GM19193 (cell line): ENCODE measurements around the gene RASA1.

Experiments
- POLR2A ChIP-seq: IDR thresholded peaks from 4 replicates; pipeline ENCODE4 v1.6.1; 2011; ENCODE audit not compliant: insufficient read depth, insufficient read length; ENCODE audit errors: extremely low read depth

RASA1 gene

DNA sequence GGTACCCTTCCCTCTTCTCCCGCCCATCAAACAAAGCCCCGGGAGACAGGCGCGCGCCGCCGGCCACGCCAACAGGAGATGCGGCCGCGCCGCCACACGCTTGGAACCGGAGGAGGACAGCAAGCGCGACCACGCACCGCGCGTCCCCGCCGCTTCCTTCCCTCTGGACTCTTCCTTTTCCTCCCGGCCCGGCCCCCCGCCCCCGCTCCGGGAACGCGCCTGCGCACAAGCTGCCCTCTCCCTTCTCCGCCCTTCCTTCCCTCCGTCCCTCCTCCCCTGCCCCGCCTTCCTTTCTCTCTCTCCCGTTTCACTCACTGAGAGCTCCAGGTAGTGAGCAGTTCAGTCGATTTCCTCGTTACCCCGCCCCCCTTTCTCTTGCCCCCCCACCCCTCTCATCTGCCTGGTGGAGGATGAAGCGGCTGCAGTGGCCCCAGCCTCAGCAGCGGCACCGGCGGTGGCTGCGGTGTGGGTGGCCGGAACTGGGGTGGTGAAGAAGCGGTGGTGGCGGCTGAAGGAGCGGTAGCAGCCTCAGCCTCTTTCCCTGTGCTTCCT, at the start of gene RASA1:
TSS of gene RASA1 (plus strand) at position 310 of the 552 bp plus-strand sequence. CDS start 569 bp downstream, outside the sequence.
- TF ChIP-seq POLR2A = peak; percentile 84

DNA sequence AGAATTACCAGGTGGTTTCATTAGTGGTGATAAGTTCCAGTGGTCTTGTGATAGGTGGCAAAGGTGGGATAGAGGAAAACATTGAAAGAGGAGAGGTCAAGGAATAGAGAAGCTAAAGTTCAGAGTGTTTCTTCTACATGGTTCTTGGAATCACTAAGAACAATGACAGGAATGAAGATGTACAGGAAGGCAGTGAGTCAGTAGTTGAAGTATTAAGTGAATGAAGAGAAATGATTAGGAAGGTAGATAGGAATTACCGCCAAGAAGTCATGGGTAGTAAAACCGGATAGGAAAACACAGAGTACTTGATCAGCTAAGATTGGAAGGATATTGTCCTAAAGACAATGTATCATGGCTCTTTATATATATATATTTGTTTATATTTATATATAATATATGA, 37.9 kb upstream of the RASA1 start:
- no peak for TF ChIP-seq POLR2A

DNA sequence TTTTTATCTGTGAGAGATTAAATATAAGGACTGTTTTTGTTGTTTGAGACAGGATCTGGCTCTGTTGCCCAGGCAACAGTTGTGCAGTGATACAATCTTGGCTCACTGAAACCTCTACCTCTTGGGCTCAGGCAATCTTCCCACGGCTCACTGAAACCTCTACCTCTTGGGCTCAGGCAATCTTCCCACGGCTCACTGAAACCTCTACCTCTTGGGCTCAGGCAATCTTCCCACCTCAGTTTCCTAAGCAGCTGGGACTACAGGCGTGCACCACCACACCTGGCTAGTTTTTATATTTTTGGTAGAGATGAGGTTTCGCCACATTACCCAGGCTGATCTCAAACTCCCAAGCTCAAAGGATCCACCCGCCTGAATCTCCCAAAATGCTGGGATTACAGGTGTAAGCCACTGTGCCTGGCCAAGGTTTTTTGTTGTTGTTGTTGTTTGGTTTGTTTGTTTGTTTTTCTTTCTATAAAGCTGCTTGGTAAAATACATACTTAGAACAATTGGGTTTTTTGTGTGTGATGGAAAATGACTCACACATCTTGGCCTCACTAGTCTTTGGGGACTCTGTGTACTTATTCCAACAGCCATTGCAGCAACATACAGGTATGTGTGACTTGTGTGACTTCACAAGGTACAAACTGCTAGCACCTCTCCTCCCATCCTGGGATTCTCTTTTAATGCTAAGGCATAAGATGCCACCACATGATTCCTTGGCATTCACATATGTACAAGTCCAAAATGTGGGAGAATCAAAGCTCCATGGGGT, 36.5 kb upstream of the RASA1 start:
- no peak for TF ChIP-seq POLR2A

DNA sequence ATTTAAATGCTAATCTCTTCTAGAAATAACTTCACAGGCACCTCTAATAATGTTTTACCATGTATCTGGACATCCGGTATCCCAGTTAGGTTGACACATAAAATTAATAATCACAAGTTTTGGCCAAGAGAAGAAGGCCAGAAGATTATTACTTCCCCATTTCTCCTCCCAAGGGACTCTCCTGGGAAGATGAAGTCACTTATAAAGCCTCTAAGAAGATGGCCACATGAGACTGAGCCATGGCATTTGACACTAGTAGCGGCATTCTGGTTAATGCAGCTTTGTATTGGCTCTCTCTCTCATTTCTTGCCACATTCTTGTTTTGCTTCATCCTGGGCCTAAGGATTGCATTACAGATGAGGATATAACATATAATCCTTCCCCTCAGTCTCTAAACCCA, 34.5 kb upstream of the RASA1 start:
- no peak for TF ChIP-seq POLR2A

GRCh38 chr5:87241555-87241954, 26.1 kb upstream of the RASA1 start:
- no peak for TF ChIP-seq POLR2A

DNA sequence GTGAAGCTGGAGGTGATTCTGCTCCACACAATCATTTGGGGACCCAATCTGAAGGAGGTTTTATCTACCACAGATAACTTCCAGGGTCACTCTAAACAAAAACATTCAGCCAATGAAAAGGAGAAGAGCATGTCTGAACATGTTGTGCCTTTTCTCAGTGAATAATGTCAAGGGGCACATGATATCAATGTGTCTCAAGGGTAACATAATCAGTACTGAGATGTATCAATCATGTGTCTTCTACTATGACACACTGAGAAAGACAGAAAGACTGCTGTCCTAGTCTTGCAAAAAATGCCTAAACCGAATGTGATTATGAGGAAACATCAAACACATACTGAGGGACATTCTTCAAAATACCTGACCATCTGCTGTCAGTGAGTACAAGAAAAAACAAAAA, 25.4 kb upstream of the RASA1 start:
- TF ChIP-seq POLR2A = no peak

GRCh38 chr5:87243161-87243844, 24.4 kb upstream of the RASA1 start:
- no peak for TF ChIP-seq POLR2A

DNA sequence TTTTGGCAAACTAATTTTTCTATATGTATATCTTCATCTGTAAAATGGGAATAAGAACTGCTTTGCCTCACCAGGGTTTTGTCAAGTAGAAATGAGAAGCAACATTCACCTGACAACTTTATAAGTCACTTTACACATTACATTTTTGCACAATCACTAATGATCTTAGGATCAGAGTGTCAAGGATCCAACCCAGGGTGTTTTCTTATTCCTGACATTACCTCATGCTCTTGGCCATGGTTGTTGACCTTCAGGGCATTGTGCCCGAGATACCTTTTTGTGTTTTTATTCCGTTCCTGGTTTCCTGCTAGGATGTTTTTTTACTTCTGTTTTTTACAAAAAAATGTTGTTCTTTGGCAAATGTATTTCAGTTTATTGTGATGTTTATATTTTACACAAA, 22.2 kb upstream of the RASA1 start:
- TF ChIP-seq POLR2A = no peak

- no peak for TF ChIP-seq POLR2A
Measured at GRCh38 chr5:87246061-87246460, 21.6 kb upstream of the RASA1 start.

DNA sequence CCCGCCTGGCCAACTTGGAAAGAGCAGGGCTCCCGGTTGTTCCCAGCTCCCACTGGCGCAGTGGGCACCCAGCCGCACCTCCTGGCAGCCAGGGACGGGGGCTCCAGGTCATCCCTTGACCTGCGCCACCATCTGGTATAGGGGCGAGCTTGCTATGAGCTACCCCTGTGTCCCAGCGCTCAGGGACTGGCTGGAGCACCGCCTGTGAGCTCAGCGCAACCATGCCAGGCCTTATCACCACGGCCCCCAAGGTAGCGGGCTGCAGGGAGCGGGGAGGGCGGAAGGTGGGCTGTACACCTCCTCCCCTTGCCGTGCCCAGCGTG, 15.4 kb upstream of the RASA1 start:
- no peak for TF ChIP-seq POLR2A

- TF ChIP-seq POLR2A = no peak
Measured at GRCh38 chr5:87254035-87254434, 13.6 kb upstream of the RASA1 start.

DNA sequence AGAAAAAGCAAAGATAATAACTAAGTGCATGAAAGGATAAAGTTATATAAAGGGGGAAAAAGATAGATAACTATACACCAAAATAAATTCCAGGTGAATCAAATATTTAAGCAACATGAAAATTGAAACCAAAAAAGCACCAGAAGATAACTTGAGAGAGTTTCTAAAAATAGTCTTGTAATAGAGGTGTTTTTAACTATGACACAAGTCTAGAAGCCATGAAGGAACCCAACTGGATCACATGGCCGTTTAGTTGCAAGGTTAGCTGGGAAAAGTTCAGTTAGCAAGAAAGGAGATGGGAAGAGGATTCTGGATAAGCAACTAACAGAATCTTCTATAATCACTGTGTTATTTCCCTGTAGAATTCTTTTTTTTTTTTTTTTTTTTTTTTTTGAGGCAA, 9.2 kb upstream of the RASA1 start:
- TF ChIP-seq POLR2A = no peak

DNA sequence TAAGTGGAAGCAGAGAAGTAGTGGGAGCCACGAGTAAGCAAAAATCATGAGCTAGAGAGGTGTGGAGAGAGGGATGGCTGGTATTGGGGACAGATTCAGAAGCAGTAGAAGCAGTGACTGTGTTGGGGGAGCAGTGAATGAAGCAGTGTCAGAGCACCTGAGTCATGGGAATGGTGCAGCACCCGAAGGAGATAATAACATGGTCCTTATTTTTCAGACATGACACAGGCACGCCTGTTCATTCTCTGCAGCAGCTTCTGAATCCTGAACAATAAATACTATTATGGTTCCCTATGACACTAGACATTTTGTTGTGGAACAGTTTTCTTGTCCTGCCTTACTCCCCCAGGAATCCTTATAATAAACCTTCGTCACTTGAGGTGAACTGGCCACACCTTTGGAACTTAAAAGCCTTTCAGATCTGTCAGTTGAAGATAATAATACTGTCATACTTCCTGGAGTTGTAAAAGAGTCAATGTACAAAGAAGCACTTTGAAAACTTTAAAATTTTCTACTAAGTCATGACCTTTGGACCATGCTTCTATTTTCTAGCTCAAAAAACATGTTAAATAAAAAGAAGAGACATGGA, 7.0 kb upstream of the RASA1 start:
- no peak for TF ChIP-seq POLR2A

DNA sequence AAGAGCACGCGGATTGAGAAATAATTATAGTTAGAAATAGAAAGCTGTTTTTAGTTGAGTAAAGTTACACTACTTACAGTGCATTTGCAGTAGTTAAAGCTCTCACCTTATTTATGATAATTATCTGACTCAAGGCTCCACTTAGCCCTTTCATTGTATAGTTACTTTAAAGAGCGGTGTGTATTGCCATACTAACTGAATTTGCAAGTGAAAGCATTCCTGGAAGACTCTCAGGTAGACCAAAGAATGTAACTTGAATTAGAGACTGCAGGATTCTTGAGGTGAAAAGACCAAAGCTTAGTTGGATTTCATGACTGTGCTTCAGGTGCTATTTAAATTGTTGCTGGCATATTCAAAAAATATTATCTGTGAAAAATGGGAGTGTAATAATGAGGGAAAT, 4.2 kb upstream of the RASA1 start:
- TF ChIP-seq POLR2A = no peak

- no peak for TF ChIP-seq POLR2A
Measured at GRCh38 chr5:87266914-87267573, 639 bp upstream of the RASA1 start.

DNA sequence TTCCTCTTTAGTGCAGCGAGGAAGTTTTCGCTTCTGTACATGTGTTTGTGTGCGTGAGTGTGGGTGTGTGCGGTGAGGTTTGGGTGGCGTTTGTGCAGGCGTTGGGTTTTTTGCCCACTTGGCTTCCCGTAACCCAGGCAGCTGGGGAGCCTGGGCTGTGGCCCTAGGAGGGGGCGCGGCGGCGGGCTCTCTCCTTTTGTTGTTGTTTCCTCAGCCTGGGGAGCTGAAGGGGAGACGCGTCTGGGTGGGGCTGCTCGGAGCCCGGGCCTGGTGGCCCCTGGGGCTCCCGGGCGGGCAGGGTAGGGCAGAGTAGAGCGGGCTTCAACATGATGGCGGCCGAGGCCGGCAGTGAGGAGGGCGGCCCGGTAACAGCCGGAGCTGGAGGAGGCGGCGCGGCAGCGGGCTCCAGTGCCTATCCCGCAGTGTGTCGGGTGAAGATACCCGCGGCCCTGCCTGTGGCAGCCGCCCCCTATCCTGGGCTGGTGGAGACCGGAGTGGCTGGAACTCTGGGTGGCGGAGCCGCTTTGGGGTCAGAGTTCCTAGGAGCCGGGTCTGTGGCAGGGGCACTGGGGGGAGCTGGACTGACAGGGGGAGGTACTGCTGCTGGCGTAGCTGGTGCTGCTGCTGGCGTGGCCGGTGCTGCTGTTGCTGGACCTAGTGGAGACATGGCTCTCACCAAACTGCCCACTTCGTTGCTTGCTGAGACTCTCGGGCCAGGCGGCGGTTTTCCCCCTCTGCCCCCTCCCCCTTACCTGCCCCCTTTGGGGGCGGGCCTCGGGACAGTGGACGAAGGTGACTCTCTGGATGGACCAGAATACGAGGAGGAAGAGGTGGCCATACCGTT, 665 bp downstream of the RASA1 start:
- no peak for TF ChIP-seq POLR2A
